SK-N-DZ (cell line): ENCODE results near the gene ZNF787.

ENCODE experiments used
- DNase-seq: peaks from one replicate; pipeline ENCODE4 v3.0.0-alpha.2; 2015; ENCODE audit warnings: low spot score

Gene ZNF787

DNA sequence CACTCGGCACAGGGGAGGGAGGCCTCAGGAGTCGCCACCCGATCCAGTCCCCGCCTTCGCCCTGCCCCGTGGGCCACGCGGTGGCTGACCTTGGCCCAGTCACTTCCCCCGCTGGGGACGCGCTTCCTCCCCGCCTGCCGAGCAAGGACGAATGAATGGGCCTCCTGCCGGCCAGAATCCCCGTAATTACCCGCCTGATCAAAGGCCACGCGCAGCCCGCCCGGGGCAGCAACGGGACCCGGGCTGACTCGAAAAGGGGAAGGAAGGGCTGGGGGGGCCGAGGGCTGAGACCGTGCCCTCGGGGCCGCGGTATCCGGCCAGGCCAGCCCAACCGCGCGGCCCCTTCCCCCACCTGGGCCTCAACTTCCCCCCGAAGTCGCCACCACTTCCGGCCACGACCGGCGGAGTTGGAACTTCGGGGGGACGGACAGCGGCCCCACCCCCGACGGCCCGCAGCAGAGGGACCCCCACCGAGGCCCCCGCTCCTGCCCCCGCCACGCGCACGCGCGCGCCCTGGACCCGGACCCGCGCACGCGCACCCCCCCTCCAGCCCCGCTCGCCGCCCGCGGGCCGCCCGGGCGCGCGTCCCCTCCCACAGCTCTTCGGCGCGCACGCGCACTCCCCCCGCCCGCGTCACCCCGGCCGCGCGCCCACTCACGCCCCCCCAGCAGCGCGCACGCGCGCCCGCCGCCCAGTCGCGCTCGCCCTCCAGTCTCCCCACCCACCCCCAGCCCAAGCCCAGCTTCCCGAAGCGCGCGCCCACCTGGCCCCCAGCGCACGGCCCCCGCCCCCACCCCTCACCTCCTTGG lies 520 bp downstream of the ZNF787 start:
- DNase-seq, result no peak

DNA sequence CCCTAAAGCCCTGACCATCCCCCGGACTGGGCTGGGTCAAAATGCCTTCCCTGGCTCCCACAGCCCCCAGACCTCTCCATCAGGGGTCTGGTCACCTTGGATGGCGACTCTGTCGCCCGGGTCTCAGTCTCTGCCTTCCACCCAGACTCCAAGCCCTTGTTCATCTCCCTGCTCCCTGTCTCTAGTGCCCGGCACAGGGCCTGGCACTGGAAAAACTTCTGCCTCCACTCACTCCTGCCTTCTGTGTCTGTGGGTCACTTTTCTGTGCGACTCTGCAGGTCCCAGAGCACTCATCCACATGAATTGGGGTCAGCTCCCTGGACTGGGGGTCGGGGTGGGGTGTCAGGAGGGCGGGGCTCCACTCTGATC lies 1.1 kb downstream of the ZNF787 start:
- DNase-seq, result no peak

DNA sequence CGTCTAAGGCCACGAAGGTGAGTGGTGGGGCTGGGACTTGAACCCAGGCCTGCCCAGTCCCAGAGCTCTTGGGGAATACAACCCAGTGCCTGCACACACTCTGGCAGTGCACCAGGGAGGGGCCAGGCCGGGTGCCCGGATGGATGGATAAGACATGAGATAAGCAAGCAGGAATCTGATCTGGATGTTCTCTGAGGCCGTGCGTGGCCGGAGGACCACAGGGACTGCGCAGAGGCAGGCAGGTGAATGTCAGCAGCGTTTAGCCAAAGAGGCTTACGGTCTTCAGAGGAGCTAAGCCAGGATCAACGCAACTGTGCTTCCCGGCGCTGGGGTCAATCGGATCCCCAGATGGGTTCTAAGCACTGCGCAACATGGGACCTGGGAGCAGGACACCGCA lies 1.5 kb downstream of the ZNF787 start:
- no peak for DNase-seq

DNA sequence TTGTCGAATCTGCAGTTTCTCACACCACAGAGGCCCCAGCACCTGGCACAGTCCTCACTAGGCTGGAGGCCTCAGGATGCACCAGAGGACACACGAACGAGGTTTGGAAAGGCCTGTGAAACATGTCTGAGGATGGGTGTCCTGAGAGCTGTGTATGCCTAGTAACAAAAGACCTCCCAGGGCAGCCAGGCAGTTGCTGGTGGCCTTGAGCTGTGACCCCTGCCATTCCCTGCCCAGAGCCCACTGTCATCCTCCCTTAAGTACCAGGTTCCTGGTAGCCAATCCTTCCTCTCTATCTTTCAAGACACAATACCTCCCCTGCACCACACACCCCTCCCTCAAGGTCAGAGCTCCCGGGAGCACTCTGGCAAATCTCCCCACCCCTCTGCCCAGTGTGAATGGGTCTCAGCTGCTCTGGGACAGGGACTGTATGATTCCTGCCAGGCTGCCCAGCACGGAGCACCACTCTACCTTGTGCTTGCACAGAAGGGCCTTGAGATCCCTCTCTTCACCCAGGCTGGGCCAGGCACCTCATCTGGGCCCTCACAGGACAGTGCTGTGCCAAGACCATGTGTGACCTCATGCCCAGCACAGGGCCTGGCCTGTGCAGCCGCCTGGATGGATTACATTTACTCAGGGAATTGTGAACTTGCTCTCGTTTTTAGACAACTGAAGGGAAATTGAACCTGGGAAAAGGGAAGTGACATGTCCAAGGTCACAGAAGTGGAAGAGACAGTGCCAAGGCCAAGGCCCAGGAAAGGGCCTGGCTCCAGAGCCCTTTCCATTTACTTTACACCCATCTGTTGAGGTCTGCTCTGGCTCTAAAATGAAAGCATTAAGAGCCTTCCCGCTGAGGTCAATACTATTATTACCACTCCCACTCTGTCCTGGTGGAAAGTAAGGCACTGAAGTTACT lies 2.2 kb downstream of the ZNF787 start:
- no peak for DNase-seq

DNA sequence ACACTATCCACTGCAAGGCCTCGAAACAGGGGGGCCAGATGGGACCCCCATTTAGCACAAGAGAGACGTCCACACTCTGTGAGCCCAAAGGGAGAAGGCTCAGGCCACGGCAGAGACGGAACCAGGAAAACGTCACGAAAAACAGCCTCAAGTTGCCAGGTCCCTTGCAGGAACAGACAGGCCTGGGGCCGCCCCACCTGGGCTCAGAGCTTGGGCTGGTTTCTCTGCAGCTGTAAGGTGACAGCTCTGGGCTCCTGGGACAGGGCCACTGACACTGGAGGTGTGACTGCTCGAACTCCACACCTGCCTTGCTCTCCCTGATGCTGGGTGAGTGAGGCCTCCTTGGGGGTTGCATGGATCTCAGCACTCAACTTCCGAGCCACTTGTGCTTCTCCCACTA lies 3.2 kb downstream of the ZNF787 start:
- no peak for DNase-seq

DNA sequence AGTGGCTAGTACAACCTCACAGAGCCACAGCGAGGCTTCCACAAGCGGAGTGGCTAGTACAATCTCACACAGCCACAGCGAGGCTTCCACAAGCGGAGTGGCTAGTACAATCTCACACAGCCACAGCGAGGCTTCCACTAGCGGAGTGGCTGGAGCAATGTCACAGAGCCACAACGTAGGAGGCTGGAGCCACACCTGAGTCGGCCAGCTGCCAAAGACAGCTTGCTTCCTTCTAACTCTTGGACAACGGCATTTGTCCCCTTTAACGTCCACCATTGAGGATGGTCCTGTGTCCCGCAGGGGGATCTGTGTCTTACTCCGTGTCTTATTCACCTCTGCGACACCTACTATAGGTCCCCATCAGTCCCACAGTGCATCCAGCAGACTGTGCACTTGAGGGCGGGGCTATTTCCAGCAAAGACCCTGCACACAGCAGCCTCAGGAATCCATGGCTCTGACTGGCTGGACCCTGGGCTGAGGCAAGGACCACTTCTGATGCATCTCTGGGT lies 3.7 kb downstream of the ZNF787 start:
- no peak for DNase-seq

DNA sequence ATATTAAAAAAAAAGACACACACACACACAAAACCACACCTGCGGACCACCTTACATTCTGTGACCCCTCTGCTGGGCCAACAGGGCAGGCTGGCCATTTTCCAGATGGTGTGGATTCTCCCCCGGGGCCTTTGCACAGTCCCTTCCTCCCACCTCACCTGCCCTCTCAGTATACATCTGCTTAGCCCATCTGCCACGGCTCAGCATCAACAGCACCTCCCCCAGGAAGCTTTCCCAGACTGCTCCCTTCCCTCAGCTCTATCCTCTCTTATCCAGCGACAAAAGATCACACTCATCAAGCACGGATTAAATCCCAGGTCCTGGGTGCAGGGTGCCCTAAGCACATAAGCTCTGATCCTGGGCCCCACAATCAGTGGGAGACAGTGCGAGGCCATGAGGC lies 4.5 kb downstream of the ZNF787 start:
- no peak for DNase-seq

DNA sequence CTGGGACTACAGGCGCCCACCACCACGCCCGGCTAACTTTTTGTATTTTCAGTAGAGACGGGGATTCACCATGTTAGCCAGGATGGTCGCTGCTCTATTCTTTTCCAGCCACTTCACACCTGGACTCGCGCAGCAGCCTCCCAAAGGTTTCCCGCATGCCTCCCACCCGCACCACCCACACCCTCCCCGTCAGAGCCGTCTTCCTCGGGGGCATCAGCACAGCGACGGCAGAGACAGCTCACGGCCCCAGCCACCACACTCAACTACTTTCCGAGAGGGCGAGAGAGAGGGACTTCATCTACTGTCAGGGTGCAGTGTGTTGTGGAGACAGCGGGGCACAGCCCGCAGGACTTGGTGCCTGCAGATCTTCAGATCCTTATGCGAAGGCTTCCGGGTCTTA lies 5.6 kb downstream of the ZNF787 start:
- no peak for DNase-seq

DNA sequence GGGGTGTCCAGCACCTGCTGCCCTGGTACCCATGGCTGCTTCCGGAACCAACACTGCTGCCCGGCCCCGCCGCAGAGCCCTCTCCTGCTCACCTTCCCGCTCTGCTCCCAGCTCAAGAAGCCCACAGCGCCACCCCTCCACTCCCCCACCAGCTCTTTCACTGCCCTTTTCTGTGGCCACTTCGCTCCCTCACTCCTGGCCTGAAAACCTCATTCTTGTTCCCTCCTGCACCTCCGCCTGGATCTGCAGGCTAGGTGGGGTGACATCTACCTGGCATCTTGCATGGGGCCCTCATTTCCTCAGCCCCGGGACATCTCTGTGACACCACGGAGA lies 6.4 kb downstream of the ZNF787 start:
- DNase-seq, result no peak

DNA sequence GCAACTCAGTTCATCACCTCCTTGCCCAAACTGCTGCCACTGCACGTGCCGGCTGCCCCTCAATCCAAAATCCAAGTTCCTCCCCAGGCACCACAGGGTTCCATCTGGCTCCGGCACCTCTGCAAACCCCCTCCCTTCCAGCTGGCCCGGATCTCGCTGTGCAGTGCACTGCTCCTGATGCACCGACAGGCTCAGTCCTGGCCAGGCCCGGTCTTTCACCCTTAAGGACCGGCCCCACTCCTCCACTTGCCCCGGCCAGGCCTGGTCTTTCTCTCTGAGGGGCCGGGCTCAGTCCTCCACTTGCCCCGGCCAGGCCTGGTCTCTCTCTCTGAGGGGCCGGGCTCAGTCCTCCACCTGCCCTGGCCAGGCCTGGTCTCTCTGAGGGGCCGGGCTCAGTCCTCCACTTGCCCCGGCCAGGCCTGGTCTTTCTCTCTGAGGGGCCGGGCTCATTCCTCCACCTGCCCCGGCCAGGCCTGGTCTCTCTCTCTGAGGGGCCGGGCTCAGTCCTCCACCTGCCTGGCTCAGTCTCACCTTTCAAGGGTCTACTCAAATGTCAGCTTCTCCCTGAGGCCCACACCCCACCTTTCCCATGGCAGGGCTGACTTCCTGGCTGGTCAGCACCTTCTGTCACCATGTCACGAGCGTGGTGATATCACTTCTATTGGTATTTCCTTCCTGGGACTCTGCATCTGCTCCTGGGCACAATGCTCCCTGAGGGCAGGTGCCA lies 6.9 kb downstream of the ZNF787 start:
- no peak for DNase-seq

DNA sequence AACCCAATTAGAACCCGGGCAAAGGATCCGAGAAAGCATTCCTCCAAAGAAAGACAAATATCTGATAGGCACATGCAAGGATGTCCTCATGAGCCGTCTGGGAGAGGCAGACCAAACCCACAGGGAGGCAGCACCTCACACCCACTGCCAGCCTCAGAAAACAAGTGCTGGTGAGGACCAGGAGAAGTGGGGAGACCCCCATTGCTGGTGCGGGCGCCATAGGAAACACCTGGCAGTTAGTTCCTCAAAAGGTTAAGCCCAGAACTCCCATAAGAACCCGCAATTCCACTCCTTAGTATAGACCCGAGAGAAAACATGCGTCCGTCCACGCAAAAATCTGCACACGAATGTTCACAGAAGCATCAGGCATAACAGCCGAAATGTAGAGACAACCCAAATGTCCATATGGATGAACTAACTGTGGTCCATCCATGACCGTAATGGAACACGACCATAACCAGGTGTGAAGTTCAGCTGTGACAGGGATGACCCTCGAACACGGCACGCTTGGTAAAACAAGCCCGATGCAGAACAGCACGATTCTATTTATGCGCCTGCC lies 7.9 kb downstream of the ZNF787 start:
- DNase-seq, result no peak

DNA sequence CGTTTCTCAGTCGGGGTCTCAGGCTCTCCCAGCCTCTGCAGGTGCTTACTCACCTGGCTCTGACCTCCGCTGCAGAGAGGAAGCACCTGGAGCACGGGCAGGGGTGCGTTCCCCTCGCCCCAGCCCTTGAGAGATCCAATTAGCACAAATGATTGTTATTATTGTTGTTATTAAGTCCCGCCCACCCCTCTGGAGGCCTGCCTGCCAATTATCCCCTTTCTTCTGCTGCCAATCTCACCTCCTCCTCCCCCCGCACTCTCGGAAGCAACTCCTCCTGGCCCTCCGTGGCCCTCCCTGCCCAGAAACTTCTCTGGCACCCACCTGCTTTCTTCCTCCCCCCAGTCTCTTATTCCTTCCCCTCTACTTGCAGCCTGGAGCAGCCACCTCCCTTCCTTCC lies 8.8 kb downstream of the ZNF787 start:
- DNase-seq, result no peak

DNA sequence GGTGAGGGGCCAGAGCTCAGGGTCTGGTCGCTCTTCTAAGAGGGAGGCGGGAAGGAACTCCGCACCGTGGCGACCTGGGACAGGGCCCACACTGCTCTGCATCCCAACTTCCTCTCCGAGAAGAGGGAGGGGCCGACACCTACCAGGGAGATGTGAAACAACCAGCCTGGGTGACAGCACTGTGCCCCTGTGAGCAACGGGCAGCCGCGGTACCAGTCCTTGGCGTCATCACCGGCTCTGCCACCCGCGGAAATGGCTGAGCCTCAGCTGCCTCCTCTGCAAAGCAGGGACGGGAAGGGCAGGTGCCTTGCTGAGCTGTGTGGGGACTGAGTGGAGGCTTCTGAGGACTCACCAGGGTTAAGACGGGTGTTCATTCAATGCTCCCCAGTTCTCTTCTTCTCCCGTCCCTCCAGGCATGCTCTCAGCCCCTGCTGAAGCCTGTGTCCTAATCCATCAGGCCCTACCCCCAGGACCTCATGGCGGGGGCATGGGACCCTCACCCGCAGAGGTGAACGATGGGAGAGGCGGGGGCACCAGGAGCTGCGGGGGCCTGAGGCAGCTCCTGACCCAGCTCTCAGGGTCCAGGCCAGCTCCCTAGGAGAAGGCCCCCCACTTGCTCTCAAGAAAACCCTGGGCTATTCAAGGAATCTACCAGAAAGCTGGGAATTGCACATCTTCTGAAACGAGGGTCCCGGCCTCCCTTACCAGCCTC lies 9.3 kb downstream of the ZNF787 start:
- DNase-seq, result no peak

DNA sequence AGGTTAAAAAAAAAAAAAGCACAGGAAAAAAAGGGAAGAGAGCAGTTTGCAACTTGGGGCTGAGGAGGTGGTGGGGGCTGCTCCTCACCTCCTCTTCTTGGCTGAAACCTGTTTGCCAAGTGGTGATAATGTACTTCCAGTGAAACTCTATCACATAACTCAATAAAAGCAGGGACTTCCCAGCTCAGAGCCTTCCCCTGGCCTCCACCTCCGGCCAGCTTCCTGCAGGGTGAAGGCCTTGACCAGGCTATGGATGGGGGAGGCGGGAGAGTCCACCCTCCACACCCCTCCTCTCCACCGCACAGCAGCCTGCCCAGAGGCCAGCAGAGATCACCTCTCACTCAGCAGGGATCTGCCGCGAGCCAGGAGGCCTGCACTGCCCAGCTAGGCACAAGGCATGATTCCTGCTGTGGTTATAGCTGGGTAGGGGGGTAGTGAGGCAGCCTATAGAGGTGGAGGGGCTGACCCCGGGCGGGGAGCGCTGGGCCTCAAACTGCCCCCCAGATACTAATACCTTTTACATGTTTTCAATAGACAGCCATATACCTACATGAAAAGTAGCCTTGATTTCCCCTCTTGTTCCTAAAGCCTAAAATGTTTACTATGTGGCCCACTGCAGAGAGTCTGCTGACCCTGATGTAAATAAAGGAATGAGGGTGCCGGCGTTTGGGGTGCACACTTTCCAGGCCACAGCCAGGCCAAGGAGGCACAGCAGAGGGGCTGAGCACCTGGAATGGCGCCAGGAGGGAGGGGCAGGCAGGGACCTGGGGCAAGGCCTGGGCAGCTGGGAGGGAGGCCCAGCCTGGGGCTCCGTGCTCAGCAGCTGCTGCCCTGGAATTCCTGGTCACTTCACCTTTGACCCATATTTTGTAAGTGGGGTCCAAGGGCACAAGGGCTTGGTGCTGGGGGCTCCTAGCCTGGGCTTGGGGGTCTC lies 10.3 kb downstream of the ZNF787 start:
- DNase-seq, result peak; percentile 32

DNA sequence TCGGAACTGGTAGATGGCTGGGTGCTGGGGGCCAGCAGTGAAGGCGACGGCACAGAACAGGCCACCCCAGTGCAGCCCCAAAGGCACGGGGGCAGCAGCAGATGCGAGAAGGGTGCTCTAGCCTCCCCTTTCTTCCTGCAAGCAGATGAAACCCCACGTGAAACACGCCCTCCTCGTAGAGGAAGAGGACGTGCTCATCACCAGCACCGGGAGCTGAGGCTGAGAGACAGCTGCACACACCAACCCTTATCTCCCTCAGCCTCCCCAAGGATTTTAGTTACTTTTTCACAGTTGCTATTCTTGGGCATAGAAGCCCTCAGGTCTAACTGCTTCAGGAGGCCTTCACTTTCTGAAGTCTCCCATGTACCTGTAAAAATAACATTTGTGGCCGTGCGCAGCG lies 11.9 kb downstream of the ZNF787 start:
- no peak for DNase-seq

DNA sequence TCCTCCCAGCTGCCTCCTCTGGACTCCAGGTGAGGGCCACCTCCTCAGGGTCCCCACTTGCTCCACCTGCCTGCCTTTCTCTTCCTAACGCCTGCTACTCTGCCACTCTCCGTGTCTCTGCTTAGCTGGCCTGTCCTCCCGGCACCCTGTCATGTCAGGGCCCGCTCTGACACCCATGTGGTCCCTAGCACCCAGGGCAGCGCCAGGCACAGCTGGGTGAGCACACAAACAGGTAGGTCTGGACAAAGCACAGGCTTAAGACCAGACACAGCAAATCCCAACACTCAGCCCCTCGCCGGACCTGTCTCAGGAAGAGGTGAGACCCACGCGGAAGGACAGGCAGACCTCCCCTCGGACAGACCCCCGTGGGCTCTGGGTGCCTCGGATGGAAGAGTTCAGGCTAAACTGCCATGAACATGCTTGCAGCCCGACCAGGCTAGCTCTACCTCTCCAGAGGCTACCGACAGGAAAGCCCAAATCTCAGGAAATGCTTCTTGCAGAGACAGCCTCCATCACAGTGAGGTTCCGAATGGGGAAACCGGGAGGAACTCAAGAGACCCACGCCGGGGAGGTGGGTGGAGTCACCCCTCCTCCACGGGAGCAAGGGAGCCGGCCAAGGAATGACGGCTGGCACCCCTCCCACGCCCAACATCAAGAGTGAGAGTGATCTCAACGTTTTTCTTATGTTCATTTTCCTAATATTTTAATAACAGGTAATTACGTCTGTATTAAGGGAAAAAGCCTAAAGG lies 12.5 kb downstream of the ZNF787 start:
- DNase-seq, result no peak

DNA sequence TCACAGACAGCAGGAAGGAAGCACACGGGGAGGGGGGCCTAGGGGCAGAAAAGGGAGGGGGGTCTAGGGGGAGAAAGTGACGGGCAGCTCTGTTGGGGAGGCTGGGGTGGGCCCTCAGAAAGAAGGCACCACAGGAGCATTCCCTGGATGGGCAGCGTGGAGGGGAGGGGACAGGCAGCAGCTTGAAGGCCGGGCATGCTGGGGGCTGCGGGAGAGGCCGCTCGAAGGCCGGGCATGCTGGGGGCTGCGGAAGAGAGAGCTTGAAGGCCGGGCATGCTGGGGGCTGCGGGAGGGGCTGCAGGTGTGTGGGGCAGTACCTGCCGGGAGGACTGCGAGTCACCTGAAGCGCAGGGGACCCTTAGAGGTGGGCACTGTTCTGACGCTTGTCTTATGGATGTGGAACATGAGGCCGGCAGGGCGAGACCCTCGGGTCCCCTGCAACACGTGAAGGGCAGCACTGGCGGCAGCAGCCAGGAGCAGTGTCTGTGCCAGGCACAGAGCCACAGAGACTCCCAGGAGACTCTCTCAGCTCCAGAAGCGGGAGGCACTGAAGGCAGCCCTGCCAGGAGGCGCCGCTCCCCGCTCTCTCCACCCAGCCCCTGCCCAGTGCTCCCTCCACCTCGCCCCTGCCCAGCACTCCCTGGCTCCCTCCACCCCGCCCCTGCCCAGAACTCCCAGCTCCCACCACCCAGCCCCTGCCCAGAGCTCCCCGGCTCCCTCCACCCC lies 13.3 kb downstream of the ZNF787 start:
- no peak for DNase-seq

DNA sequence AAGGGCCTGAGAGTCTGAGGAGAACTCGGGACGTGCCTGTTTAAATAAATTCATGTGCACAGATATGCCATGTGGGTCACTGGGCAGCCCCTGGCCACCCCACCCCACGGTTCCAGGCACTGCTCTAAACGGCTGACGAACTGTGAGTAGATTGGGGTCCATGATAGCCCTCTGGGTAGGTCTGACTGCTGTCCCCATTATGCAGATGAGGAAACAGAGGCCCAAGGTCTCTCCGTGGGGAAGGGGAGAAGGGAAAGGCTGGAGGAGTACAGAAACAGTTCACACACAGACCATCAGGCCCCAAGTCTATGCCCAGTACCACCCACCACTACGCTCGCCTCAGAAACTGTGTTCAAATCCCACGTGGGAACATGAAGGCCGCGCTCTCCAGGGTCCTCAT lies 14.1 kb downstream of the ZNF787 start:
- DNase-seq, result no peak

DNA sequence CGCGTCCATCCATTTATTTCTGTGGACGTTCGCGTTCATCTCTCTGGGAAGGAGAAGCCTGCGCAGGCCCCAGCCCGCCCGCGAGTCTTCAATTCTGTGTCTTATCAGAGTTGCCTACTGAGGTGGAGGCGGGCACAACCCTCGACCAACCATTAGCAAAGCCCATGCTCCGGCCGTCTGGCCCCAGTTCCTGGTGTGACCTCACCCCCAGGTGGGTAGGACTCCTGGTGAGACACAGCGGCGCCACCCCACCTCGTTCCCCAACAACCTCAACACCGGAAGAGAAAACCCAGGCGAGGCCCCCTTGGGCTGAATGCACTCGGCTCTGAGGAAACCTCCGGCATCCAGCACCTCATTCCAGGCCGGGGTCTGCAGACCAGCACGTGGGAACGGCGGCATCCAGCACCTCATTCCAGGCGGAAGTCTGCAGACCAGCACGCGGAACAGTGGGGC lies 14.7 kb downstream of the ZNF787 start:
- no peak for DNase-seq
